CD4-positive, alpha-beta T cell (primary cell): Measurements from ENCODE around the gene RPTOR. TPM values are rescaled to one million over a fixed set of nuclear protein-coding genes. Genes with fewer than 3 reads are reported as not detected.

Source experiments
- ATAC-seq: fragments of 200-7000 bp; cut with Tn5 transposase; one replicate; pipeline ENCODE4 v1.10.0; 2022; ENCODE audit warnings: mild to moderate bottlenecking; ENCODE audit not compliant: poor library complexity
- CTCF ChIA-PET: fragments of 350-600 bp; sonication (Branson Sonifier 250); formaldehyde crosslinking; loops from one replicate; lab custom pipeline; 2021; ENCODE audit warnings: antibody characterized with exemption, inconsistent platforms; lab: Charles Lee
- POLR2A ChIA-PET: fragments of 350-600 bp; sonication (Branson Sonifier 250); formaldehyde crosslinking; loops from one replicate; lab custom pipeline; 2021; ENCODE audit warnings: antibody characterized with exemption, inconsistent platforms; lab: Charles Lee
- DNase-seq, 14 experiments: peaks; one replicate each; pipeline ENCODE4 v3.0.0-alpha.2; 2013 to 2020; ENCODE audit warnings: mixed read lengths in 2 of 14
- H3K27ac ChIP-seq, 2 donors: one replicate each; pipeline versions ENCODE4 v1.5.1 to v1.7.0; 2013; ENCODE audit warnings: low read length in 2 of 2, low read depth in 1 of 2, mild to moderate bottlenecking in 1 of 2
- H3K27me3 ChIP-seq, 2 experiments: 1 replicate in 1 of 2; 2 replicates in 1 of 2; pipeline versions ENCODE4 v1.6.1 to v1.7.0; 2013; ENCODE audit warnings: low read length in 2 of 2, control low read depth in 1 of 2, mild to moderate bottlenecking in 1 of 2, moderate library complexity in 1 of 2; ENCODE audit not compliant: insufficient read depth in 2 of 2, control insufficient read depth in 1 of 2
- H3K36me3 ChIP-seq: one replicate; pipeline ENCODE4 v1.6.1; 2013; ENCODE audit warnings: low read length, control low read depth; ENCODE audit not compliant: insufficient read depth
- H3K4me1 ChIP-seq: one replicate; pipeline ENCODE4 v1.6.1; 2013; ENCODE audit warnings: low read length, control low read depth; ENCODE audit not compliant: insufficient read depth
- H3K4me3 ChIP-seq: one replicate; pipeline ENCODE4 v1.5.1; 2013; ENCODE audit warnings: mild to moderate bottlenecking, low read length, moderate library complexity
- H3K9me3 ChIP-seq, 2 experiments: 1 replicate in 1 of 2; 2 replicates in 1 of 2; pipeline versions ENCODE4 v1.6.1 to v1.7.0; 2013; ENCODE audit warnings: low read length in 2 of 2, mild to moderate bottlenecking in 2 of 2, control low read depth in 1 of 2, moderate library complexity in 1 of 2; ENCODE audit not compliant: control insufficient read depth in 1 of 2, insufficient read depth in 1 of 2
- H3K27ac Mint-ChIP-seq: one replicate; pipeline ENCODE4 v1.8.0; 2020; ENCODE audit warnings: mixed read lengths
- H3K27me3 Mint-ChIP-seq: one replicate; pipeline ENCODE4 v1.8.0; 2021; ENCODE audit warnings: mixed read lengths
- H3K36me3 Mint-ChIP-seq: one replicate; pipeline ENCODE4 v1.8.0; 2021; ENCODE audit warnings: low read depth, mixed read lengths
- H3K4me1 Mint-ChIP-seq: one replicate; pipeline ENCODE4 v1.8.0; 2021; ENCODE audit warnings: low read depth, mixed read lengths
- H3K4me3 Mint-ChIP-seq: one replicate; pipeline ENCODE4 v1.8.0; 2020; ENCODE audit warnings: mild to moderate bottlenecking, mixed read lengths
- H3K9me3 Mint-ChIP-seq: one replicate; pipeline ENCODE4 v1.8.0; 2020; ENCODE audit warnings: mixed read lengths
- CTCF ChIP-seq: fragments of 200-600 bp; IDR thresholded peaks from one replicate; pipeline ENCODE4 v1.8.0; 2022; ENCODE audit warnings: antibody characterized with exemption, mild to moderate bottlenecking
- intact Hi-C, 2 experiments: fragments of 100-400 bp; cut with DNase I in 1 of 2; cut with micrococcal nuclease in 1 of 2; formaldehyde crosslinking; loops; one replicate each; pipeline versions ENCODE4 v1.15.1 to v1.9.0; 2023 to 2025; cut with DNase I, micrococcal nuclease
- total RNA-seq, 174 experiments: library from RNA in 2 of 174; stranded (reverse) in 2 of 174; gene quantifications; one replicate each; pipeline ENCODE4 v1.2.3 and lab custom pipeline; 2021 to 2026

RPTOR gene
- total RNA-seq, 2 experiments from 2014 or later = 45.0 to 47.1 TPM

- Histone ChIP-seq H3K4me1 (peaks cover 16% of the 10 kb centered on the region), H3K27ac (no peak overlapping the region), H3K36me3 (peaks cover 5% of the 10 kb centered on the region), H3K9me3 (no peaks in the 10 kb centered on the region), H3K4me3 (no peak overlapping the region), H3K27me3 (no peaks in the 10 kb centered on the region)
- Mint-ChIP-seq H3K27me3 (no peaks in the 10 kb centered on the region), H3K4me1 (peaks cover 53% of the 10 kb centered on the region), H3K4me3 (no peak overlapping the region), H3K9me3 (no peaks in the 10 kb centered on the region), H3K27ac (no peak overlapping the region), H3K36me3 (peaks cover 18% of the 10 kb centered on the region)
- intact Hi-C loops = no loop called here
- ChIA-PET CTCF (no interaction called here), POLR2A (interaction anchor here (0.6 kb wide), 1 partner anchor 24 kb away, joined by 3 read pairs; no protein-coding TSS in a partner anchor)
- no peak for TF ChIP-seq CTCF
- DNase-seq = no peak
- no peak for ATAC-seq
These were observed 184.4 kb downstream of the RPTOR start for GRCh38 chr17:80729016-80729415.

GRCh38 chr17:80729761-80730160 is 185.1 kb downstream of the RPTOR start:
- DNase-seq (no peak), ATAC-seq (no peak)
- peaks cover 16% of the 10 kb centered on the region for H3K4me1 ChIP-seq
- H3K9me3 ChIP-seq = no peaks in the 10 kb centered on the region
- Mint-ChIP-seq H3K9me3 (no peaks in the 10 kb centered on the region), H3K27ac (peak overlapping the region; percentile 42), H3K36me3 (peaks cover 25% of the 10 kb centered on the region), H3K4me3 (no peak overlapping the region), H3K27me3 (no peaks in the 10 kb centered on the region), H3K4me1 (peaks cover 57% of the 10 kb centered on the region)
- intact Hi-C loops = loop anchor here in 1 of 2 experiments (10.0 kb wide), 1 partner anchor 55 kb away; no protein-coding TSS in a partner anchor
- no peak overlapping the region for H3K4me3 ChIP-seq
- no peak for TF ChIP-seq CTCF
- ChIA-PET POLR2A (no interaction called here), CTCF (no interaction called here)
- no peak overlapping the region for H3K27ac ChIP-seq
- H3K36me3 ChIP-seq = peaks cover 5% of the 10 kb centered on the region
- no peaks in the 10 kb centered on the region for H3K27me3 ChIP-seq

DNA sequence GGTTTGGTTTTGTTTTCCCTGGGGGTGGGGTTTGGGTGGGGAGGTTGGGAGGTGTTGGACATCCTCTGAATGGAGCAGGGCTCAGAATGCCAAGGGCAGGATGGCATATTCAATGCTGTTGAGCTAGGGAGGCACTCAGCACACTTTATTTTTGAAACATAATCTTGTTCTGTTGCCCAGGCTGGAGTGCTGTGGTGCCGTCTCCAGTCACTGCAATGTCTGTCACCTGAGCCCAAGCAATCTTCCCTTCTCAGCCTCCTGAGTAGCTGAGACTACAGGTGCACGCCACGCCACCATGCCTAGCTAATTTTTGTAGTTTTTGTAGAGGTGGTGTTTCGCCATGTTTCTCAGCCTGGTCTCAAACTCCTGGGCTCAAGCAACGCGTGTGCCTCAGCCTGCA is 186.1 kb downstream of the RPTOR start:
- ChIA-PET POLR2A (interaction anchor here (0.6 to 1.1 kb wide), 7 partner anchors 9 to 276 kb away, joined by 3 to 5 read pairs (median 4); no protein-coding TSS in a partner anchor), CTCF (interaction anchor here (0.8 to 2.0 kb wide), 3 partner anchors 9 to 102 kb away, joined by 3 to 5 read pairs (median 3); no protein-coding TSS in a partner anchor)
- Mint-ChIP-seq H3K36me3 (peaks cover 28% of the 10 kb centered on the region), H3K9me3 (no peaks in the 10 kb centered on the region), H3K4me1 (peaks cover 57% of the 10 kb centered on the region), H3K4me3 (peak overlapping the region; percentile 67), H3K27ac (peak overlapping the region; percentile 88), H3K27me3 (no peaks in the 10 kb centered on the region)
- DNase-seq (no peak), ATAC-seq (no peak)
- H3K36me3 ChIP-seq = no peaks in the 10 kb centered on the region
- peaks cover 16% of the 10 kb centered on the region for H3K4me1 ChIP-seq
- no peaks in the 10 kb centered on the region for H3K9me3 ChIP-seq
- TF ChIP-seq CTCF = no peak
- H3K27me3 ChIP-seq = no peaks in the 10 kb centered on the region
- intact Hi-C loops = loop anchor here in 1 of 2 experiments (10.0 kb wide), 1 partner anchor 54 kb away; no protein-coding TSS in a partner anchor
- peak overlapping the region; percentile 38 to 62 for H3K27ac ChIP-seq
- no peak overlapping the region for H3K4me3 ChIP-seq
